Measurements from ENCODE around the gene RANBP1.

The RANBP1 gene

GRCh38 chr22:20117633-20118299, 1.9 kb downstream of the RANBP1 start:
- ChIA-PET POLR2A (interaction anchor here (0.6 to 5.0 kb wide), 11 partner anchors 8 to 175 kb away, joined by 3 to 51 read pairs (median 6); partner anchors contain the start of genes DGCR8 and ZDHHC8), CTCF (no interaction called here)
- TF ChIP-seq HDGF (IDR thresholded peaks at IDR 0.05; ENCODE audit: borderline replicate concordance) (no peak), ZNF384 (IDR thresholded peaks at IDR 0.05) (no peak), PKNOX1 (IDR thresholded peaks at IDR 0.05) (no peak), FOXK2 (IDR thresholded peaks at IDR 0.05) (no peak), FOXA1 (IDR thresholded peaks at IDR 0.05) (no peak), NFRKB (IDR thresholded peaks at IDR 0.05) (no peak), FOXM1 (IDR thresholded peaks at IDR 0.05; ENCODE audit: borderline replicate concordance) (no peak), ELF4 (IDR thresholded peaks at IDR 0.05) (no peak)
- DNase-seq (ENCODE audit: extremely low spot score) = no peak

GRCh38 chr22:20118300-20119020, 2.6 kb downstream of the RANBP1 start:
- CTCF ChIA-PET = no interaction called here
- DNase-seq (ENCODE audit: extremely low spot score) = no peak
- POLR2A ChIA-PET = interaction anchor here (1.2 to 5.0 kb wide), 4 partner anchors 8 to 102 kb away, joined by 4 to 51 read pairs (median 14); partner anchors contain the start of genes DGCR8 and ZDHHC8
- TF ChIP-seq SUZ12 (IDR thresholded peaks at IDR 0.05) (no peak), FOXM1 (IDR thresholded peaks at IDR 0.05; ENCODE audit: borderline replicate concordance) (no peak), HDGF (IDR thresholded peaks at IDR 0.05; ENCODE audit: borderline replicate concordance) (peak; percentile 61; the same call in 1 of the 2 replicates), ELF4 (IDR thresholded peaks at IDR 0.05) (no peak)

GRCh38 chr22:20121856-20122415, 6.0 kb downstream of the RANBP1 start:
- ChIA-PET POLR2A (no interaction called here), CTCF (no interaction called here)
- no peak for TF ChIP-seq LEF1 (IDR thresholded peaks at IDR 0.05; ENCODE audit: borderline replicate concordance)
- TF ChIP-seq TARDBP (IDR thresholded peaks at IDR 0.05) = no peak
- no peak for TF ChIP-seq SP1 (IDR thresholded peaks at IDR 0.05)
- no peak for TF ChIP-seq CTBP1 (IDR thresholded peaks at IDR 0.05; ENCODE audit: borderline replicate concordance)
- TF ChIP-seq ELF4 (IDR thresholded peaks at IDR 0.05) = no peak
- no peak for TF ChIP-seq FOXM1 (IDR thresholded peaks at IDR 0.05; ENCODE audit: borderline replicate concordance)
- TF ChIP-seq L3MBTL2 (conservative IDR thresholded peaks at IDR 0.05) = no peak
- no peak for TF ChIP-seq PKNOX1 (IDR thresholded peaks at IDR 0.05)
- no peak for TF ChIP-seq NFRKB (IDR thresholded peaks at IDR 0.05)
- TF ChIP-seq FOXA1 (IDR thresholded peaks at IDR 0.05) = no peak
- no peak for TF ChIP-seq HDGF (IDR thresholded peaks at IDR 0.05; ENCODE audit: borderline replicate concordance)
- no peak for DNase-seq (ENCODE audit: extremely low spot score)

- ChIA-PET POLR2A (interaction anchor here (0.8 to 1.0 kb wide), 2 partner anchors 11 to 44 kb away, joined by 3 read pairs; partner anchors contain the start of gene DGCR8), CTCF (no interaction called here)
- DNase-seq (ENCODE audit: extremely low spot score) = no peak
- TF ChIP-seq BHLHE40 (IDR thresholded peaks at IDR 0.05; ENCODE audit: borderline replicate concordance) (no peak), FOXK2 (IDR thresholded peaks at IDR 0.05) (no peak), ARNT (IDR thresholded peaks at IDR 0.05) (no peak), LEF1 (IDR thresholded peaks at IDR 0.05; ENCODE audit: borderline replicate concordance) (no peak), PKNOX1 (IDR thresholded peaks at IDR 0.05) (no peak), SP1 (IDR thresholded peaks at IDR 0.05) (no peak), TARDBP (IDR thresholded peaks at IDR 0.05) (no peak), NFRKB (IDR thresholded peaks at IDR 0.05) (no peak), HDGF (IDR thresholded peaks at IDR 0.05; ENCODE audit: borderline replicate concordance) (no peak), ELF4 (IDR thresholded peaks at IDR 0.05) (no peak), CTBP1 (IDR thresholded peaks at IDR 0.05; ENCODE audit: borderline replicate concordance) (no peak), FOXM1 (IDR thresholded peaks at IDR 0.05; ENCODE audit: borderline replicate concordance) (no peak), L3MBTL2 (conservative IDR thresholded peaks at IDR 0.05) (no peak), SUZ12 (IDR thresholded peaks at IDR 0.05) (no peak), FOXA1 (IDR thresholded peaks at IDR 0.05) (no peak), ZNF384 (IDR thresholded peaks at IDR 0.05) (no peak)
These were observed 7.6 kb downstream of the RANBP1 start for GRCh38 chr22:20123366-20124082.

GRCh38 chr22:20124083-20124787, 8.3 kb downstream of the RANBP1 start:
- TF ChIP-seq ELF4 (IDR thresholded peaks at IDR 0.05) = no peak
- TF ChIP-seq BHLHE40 (IDR thresholded peaks at IDR 0.05; ENCODE audit: borderline replicate concordance) = no peak
- TF ChIP-seq SP1 (IDR thresholded peaks at IDR 0.05) = no peak
- no peak for TF ChIP-seq FOXM1 (IDR thresholded peaks at IDR 0.05; ENCODE audit: borderline replicate concordance)
- no peak for TF ChIP-seq FOXK2 (IDR thresholded peaks at IDR 0.05)
- no peak for TF ChIP-seq CTBP1 (IDR thresholded peaks at IDR 0.05; ENCODE audit: borderline replicate concordance)
- no peak for TF ChIP-seq ZNF384 (IDR thresholded peaks at IDR 0.05)
- TF ChIP-seq HDGF (IDR thresholded peaks at IDR 0.05; ENCODE audit: borderline replicate concordance) = no peak
- TF ChIP-seq TARDBP (IDR thresholded peaks at IDR 0.05) = no peak
- TF ChIP-seq NFRKB (IDR thresholded peaks at IDR 0.05) = no peak
- no peak for TF ChIP-seq L3MBTL2 (conservative IDR thresholded peaks at IDR 0.05)
- TF ChIP-seq FOXA1 (IDR thresholded peaks at IDR 0.05) = no peak
- TF ChIP-seq SUZ12 (IDR thresholded peaks at IDR 0.05) = no peak
- no peak for TF ChIP-seq ARNT (IDR thresholded peaks at IDR 0.05)
- TF ChIP-seq LEF1 (IDR thresholded peaks at IDR 0.05; ENCODE audit: borderline replicate concordance) = no peak
- TF ChIP-seq PKNOX1 (IDR thresholded peaks at IDR 0.05) = no peak
- CTCF ChIA-PET = no interaction called here
- POLR2A ChIA-PET = interaction anchor here (0.8 to 1.0 kb wide), 2 partner anchors 12 to 44 kb away, joined by 3 read pairs; partner anchors contain the start of gene DGCR8
- no peak for DNase-seq (ENCODE audit: extremely low spot score)

Measured in HEK293T (cell line).